HEK293T (cell line): ENCODE data around the gene GABRG3.

Source experiments
- BHLHE40 ChIP-seq: fragments of 450-650 bp; IDR thresholded peaks from 2 replicates; pipeline ENCODE4 v1.6.1; 2016; ENCODE audit warnings: mild to moderate bottlenecking, moderate library complexity, borderline replicate concordance
- FOXA1 ChIP-seq: fragments of 450-650 bp; IDR thresholded peaks from 2 replicates; pipeline ENCODE4 v1.6.1; 2016; ENCODE audit warnings: mild to moderate bottlenecking
- FOXK2 ChIP-seq: fragments of 450-650 bp; IDR thresholded peaks from 2 replicates; pipeline ENCODE4 v1.6.1; 2016; ENCODE audit warnings: mild to moderate bottlenecking
- FOXM1 ChIP-seq: fragments of 450-650 bp; IDR thresholded peaks from 2 replicates; pipeline ENCODE4 v1.6.1; 2017; ENCODE audit warnings: mild to moderate bottlenecking, borderline replicate concordance
- L3MBTL2 ChIP-seq: fragments of 450-650 bp; conservative IDR thresholded peaks from 2 replicates; pipeline ENCODE4 v1.6.1; 2016; ENCODE audit warnings: mild to moderate bottlenecking
- SP1 ChIP-seq: fragments of 450-650 bp; IDR thresholded peaks from 2 replicates; pipeline ENCODE4 v1.6.1; 2017
- TARDBP ChIP-seq: fragments of 450-650 bp; IDR thresholded peaks from 2 replicates; pipeline ENCODE4 v1.6.1; 2016

- TF ChIP-seq FOXK2 (no peak), FOXA1 (no peak), TARDBP (no peak), SP1 (no peak), FOXM1 (no peak), BHLHE40 (no peak), L3MBTL2 (no peak)
Observed at GRCh38 chr15:27201425-27201824, 230.4 kb downstream of the GABRG3 start.
